GM18519 (cell line): ENCODE data around the gene PARD3.

Experiments used
- ATAC-seq: cut with Tn5 transposase; IDR thresholded peaks from one replicate; pipeline ENCODE4 v1.9.1; 2021; ENCODE audit warnings: mild to moderate bottlenecking, moderate library complexity; ENCODE audit not compliant: unreplicated experiment, low FRiP score

Gene PARD3

DNA sequence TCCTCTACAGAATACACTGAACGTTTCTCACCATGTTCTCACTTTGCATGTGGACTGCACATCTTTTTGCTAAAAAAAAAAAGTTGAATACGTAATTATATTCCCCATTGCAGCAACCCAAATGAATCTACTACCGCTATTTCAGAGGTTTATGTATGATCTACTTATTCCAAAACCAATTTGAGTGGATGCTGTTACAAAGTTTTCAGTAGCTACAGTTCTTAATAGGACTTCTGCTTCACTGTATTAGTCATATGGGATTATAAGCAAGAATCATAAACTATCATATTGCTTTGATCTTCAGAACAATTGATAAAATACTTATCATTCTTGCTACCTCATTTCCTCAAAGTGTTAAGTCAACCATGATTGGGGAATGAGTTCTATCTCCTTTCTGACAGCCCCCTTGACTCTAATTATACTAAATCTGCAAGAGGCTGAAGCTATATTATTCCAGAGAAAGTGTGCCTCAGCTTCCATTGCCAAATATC lies 257.0 kb downstream of the PARD3 start:
- no peak for ATAC-seq

GRCh38 chr10:34557173-34557572 lies 257.9 kb downstream of the PARD3 start:
- no peak for ATAC-seq

GRCh38 chr10:34555653-34556052 lies 259.4 kb downstream of the PARD3 start:
- ATAC-seq: no peak

GRCh38 chr10:34553747-34554146 lies 261.3 kb downstream of the PARD3 start:
- no peak for ATAC-seq

GRCh38 chr10:34551295-34551694 lies 263.8 kb downstream of the PARD3 start:
- ATAC-seq: no peak

- no peak for ATAC-seq
These were observed 265.1 kb downstream of the PARD3 start for GRCh38 chr10:34549953-34550352.

GRCh38 chr10:34549001-34549400 lies 266.1 kb downstream of the PARD3 start:
- no peak for ATAC-seq

- ATAC-seq: no peak
These were observed 266.6 kb downstream of the PARD3 start for GRCh38 chr10:34548466-34548865.

- ATAC-seq: no peak
These were observed 267.4 kb downstream of the PARD3 start for GRCh38 chr10:34547695-34548094.

- ATAC-seq: no peak
These were observed 267.8 kb downstream of the PARD3 start for GRCh38 chr10:34547291-34547690.

DNA sequence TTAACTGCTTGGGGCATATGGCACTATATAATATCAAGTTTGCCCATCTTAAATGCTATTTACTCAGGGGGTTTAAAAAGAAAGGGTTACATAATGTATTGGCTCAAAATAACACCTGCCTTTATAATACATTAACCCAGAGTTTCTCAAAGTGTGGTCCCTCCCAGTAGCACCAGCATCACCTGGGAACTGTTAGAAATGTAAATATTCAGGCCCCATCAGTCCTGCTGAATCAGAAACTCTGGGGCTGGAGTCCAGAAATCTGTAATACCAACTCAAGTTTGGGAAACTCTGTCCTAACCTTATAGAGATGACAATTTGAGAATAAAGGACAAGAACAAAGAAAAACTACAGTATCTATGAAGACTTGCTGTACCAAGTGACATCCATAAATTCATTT lies 270.7 kb downstream of the PARD3 start:
- ATAC-seq: no peak

DNA sequence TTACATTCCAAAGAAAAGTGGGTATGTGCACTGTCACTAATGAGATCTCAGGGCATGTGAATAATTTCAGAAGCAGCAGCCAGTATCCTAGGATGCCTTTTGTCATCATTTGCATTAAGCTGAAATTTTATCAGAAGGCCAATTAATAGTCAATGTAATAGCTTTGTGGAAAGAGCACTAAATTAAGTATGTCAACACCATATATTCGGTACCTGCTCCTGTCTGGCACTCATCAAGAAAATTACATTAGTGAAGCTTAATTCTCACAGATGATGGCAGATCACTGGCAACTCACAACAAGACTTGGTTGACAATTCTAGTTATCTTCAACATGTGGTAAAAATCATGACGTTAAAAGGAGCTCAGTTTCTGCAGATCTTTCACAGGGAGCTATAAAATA lies 271.4 kb downstream of the PARD3 start:
- ATAC-seq: no peak

DNA sequence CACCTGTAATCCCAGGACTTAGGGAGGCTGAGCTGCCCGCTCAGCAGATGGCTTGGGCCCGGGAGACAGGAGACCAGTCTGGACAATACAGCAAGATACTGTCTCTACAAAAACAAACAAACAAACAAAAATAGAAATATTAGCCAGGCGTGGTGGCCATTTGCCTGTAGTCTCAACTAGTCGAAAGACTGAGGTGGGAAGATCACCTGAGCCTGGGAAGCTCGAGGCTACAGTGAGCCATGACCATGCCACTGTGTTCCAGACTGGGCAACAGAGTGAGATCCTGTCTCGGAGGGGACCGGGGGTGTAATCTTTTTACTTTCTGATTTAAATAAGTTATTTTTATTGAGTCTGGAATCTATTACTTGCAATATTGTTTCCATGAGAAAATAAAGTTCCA lies 274.6 kb downstream of the PARD3 start:
- no peak for ATAC-seq

DNA sequence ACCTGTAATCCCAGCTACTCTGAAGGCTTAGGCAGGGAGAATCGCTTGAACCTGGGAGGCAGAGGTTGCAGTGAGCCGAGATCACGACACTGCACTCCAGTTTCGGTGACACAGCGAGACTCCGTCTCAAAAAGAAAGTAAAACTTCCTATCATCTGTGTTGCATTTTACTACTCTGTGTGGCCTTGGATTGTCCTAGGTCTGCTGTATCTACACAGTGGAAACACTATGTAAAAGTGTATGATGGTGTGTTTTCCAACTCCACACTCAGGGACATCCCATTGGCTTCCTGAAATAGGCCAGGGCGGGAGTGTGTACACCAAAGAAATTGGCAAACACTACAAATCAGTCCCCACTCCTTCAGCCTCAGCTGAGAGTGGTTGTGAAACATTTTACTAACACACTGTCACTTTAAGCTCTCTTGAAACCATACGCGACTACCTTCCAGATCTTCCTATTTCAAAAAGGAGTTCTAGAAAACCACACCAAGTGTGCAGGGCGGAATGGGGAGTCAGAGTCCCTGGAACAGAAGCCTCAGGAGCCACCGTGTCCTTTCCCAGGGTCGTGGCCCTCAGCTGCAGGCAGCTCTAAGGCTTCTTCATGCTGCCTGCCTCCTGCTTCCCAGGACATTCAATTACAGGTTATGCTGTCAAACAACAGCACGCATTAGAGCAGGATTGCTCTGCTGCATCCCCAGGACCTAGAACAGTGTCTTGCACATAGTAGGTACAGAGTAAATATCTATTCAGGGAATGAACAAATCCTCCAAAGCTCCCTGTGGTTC lies 275.4 kb downstream of the PARD3 start:
- ATAC-seq: no peak

- peak; percentile 30 for ATAC-seq
These were observed 276.7 kb downstream of the PARD3 start for GRCh38 chr10:34538281-34538829.

DNA sequence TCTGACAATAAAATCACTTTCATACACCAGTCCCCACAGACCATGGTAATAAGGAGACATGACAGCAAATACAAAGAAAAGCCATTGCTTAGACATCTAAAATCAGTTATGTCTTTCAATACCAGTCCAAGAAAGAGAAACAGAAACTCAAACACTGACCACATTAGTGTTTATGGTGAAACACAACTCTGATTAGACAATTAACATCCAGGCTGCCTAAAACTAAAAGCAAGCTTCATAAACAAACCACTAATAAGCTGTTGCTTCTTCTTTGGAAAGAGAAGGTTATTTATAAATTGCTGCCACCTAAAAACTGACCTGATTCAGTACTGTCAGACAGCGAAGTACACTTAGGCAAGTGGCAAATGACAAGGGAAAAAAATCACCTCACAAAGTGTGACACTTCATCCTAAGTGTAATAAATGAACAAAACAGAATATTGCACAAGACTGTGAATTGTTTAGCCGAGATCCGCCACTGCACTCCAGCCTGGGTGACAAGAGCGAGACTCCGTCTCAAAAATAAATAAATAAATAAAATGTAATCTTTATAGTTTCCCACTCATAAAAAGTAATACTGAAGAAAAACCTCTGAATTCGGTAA lies 277.4 kb downstream of the PARD3 start:
- peak; percentile 88 for ATAC-seq

- ATAC-seq: no peak
These were observed 279.2 kb downstream of the PARD3 start for GRCh38 chr10:34535872-34536271.

DNA sequence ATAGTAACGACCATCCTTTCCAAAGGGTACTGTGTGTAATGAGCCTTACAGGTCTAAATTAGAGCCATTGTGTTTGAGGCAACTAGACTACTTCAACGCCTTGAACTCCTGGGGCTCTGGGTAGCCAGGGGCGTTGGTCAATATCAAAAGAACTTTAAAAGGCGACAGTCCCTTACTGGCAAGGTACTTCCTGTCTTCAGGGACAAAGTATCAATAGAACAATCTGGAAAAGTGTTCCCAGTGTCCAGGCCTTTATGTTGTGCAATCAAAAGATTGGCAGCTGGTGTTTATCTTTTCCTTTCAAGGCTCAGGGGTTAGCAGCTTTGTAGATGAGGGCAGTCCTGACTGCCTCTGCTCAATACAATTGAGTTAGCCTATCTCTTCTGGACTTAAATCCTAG lies 284.3 kb downstream of the PARD3 start:
- no peak for ATAC-seq

- ATAC-seq: peak; percentile 49
These were observed 286.8 kb downstream of the PARD3 start for GRCh38 chr10:34528320-34528719.

GRCh38 chr10:34526758-34527730 lies 288.1 kb downstream of the PARD3 start:
- no peak for ATAC-seq

GRCh38 chr10:34526186-34526585 lies 288.9 kb downstream of the PARD3 start:
- ATAC-seq: no peak
